GM23338 (cell line): ENCODE results near the gene CHST13. TPM values are rescaled to one million over a fixed set of nuclear protein-coding genes. Genes with fewer than 3 reads are reported as not detected.

Experiments
- ATAC-seq: fragments of 200-7000 bp; cut with Tn5 transposase; 3 replicates; pipeline ENCODE4 v1.9.1; 2020
- DNase-seq: peaks from one replicate; pipeline ENCODE4 v3.0.0-alpha.2; 2015; ENCODE audit warnings: low spot score
- H2AFZ ChIP-seq: fragments of 200-600 bp; sonication (generic); 2 replicates; pipeline ENCODE4 v1.8.0; 2016; ENCODE audit warnings: antibody characterized with exemption, mild to moderate bottlenecking, moderate library complexity
- H3F3A ChIP-seq: fragments of 200-600 bp; sonication (generic); replicated peaks from 2 replicates; pipeline ENCODE4 v1.8.0; 2017; ENCODE audit warnings: antibody characterized with exemption, mixed run types, low read depth
- H3K27ac ChIP-seq: fragments of 200-600 bp; sonication (generic); 2 replicates; pipeline ENCODE4 v1.6.1; 2016; ENCODE audit warnings: low read depth
- H3K27me3 ChIP-seq: fragments of 200-600 bp; sonication (generic); 2 replicates; pipeline ENCODE4 v1.8.0; 2016; ENCODE audit warnings: mild to moderate bottlenecking, mixed run types, moderate library complexity; ENCODE audit not compliant: insufficient read depth
- H3K36me3 ChIP-seq: fragments of 200-600 bp; sonication (generic); 2 replicates; pipeline ENCODE4 v1.8.0; 2016; ENCODE audit warnings: mild to moderate bottlenecking; ENCODE audit not compliant: insufficient read depth
- H3K4me1 ChIP-seq: fragments of 200-600 bp; sonication (generic); 2 replicates; pipeline ENCODE4 v1.8.0; 2016; ENCODE audit warnings: mild to moderate bottlenecking, moderate library complexity; ENCODE audit not compliant: insufficient read depth
- H3K4me2 ChIP-seq: fragments of 200-600 bp; sonication (generic); 2 replicates; pipeline ENCODE4 v1.7.1; 2017; ENCODE audit warnings: mixed run types
- H3K4me3 ChIP-seq: fragments of 200-600 bp; sonication (generic); 2 replicates; pipeline ENCODE4 v1.6.1; 2016; ENCODE audit warnings: mixed run types
- H3K79me2 ChIP-seq: fragments of 200-600 bp; sonication (generic); replicated peaks from 2 replicates; pipeline ENCODE4 v1.8.0; 2017; ENCODE audit warnings: mild to moderate bottlenecking; ENCODE audit not compliant: insufficient read depth
- H3K9me2 ChIP-seq: fragments of 200-600 bp; sonication (generic); 2 replicates; pipeline ENCODE4 v1.8.0; 2017; ENCODE audit not compliant: insufficient read depth
- H4K20me1 ChIP-seq: fragments of 200-600 bp; sonication (generic); replicated peaks from 2 replicates; pipeline ENCODE4 v1.8.0; 2017; ENCODE audit warnings: mild to moderate bottlenecking; ENCODE audit not compliant: insufficient read depth
- H3K27ac Mint-ChIP-seq: 2 replicates; pipeline ENCODE4 v1.8.0; 2020; ENCODE audit warnings: inconsistent platforms, mild to moderate bottlenecking, moderate library complexity, mixed read lengths
- H3K27me3 Mint-ChIP-seq: 3 replicates; pipeline ENCODE4 v1.8.0; 2022; ENCODE audit warnings: low read depth, mild to moderate bottlenecking, moderate library complexity, mixed read lengths, inconsistent platforms; ENCODE audit not compliant: insufficient read depth, poor library complexity
- H3K36me3 Mint-ChIP-seq: 3 replicates; pipeline ENCODE4 v1.8.0; 2021; ENCODE audit warnings: low read depth, mild to moderate bottlenecking, inconsistent platforms, moderate library complexity, mixed read lengths
- H3K4me1 Mint-ChIP-seq: 3 replicates; pipeline ENCODE4 v1.8.0; 2020; ENCODE audit warnings: mild to moderate bottlenecking, inconsistent platforms, mixed read lengths
- H3K4me3 Mint-ChIP-seq: 3 replicates; pipeline ENCODE4 v1.8.0; 2021; ENCODE audit warnings: moderate library complexity, mild to moderate bottlenecking, inconsistent platforms, mixed read lengths
- H3K9me3 Mint-ChIP-seq: 3 replicates; pipeline ENCODE4 v1.8.0; 2020; ENCODE audit warnings: moderate library complexity, mild to moderate bottlenecking, inconsistent platforms, mixed read lengths
- CREB1 ChIP-seq: fragments of 250-450 bp; sonication (Bioruptor Pico); IDR thresholded peaks from 2 replicates; pipeline ENCODE4 v1.5.0; 2020; ENCODE audit warnings: low read depth, mild to moderate bottlenecking, moderate library complexity
- CTCF ChIP-seq, 2 experiments: fragments of 200-600 bp in 1 of 2; sonication (generic) in 1 of 2; conservative IDR thresholded peaks; 2 replicates each; pipeline versions ENCODE4 v1.5.1 to v1.6.1; 2016 to 2017; ENCODE audit warnings: antibody characterized with exemption in 2 of 2, low read depth in 2 of 2, mild to moderate bottlenecking in 2 of 2, moderate library complexity in 1 of 2
- EZH2 ChIP-seq: fragments of 200-600 bp; sonication (generic); IDR thresholded peaks from one replicate; pipeline ENCODE4 v1.8.0; 2017; ENCODE audit warnings: antibody characterized with exemption, mild to moderate bottlenecking, low read depth; ENCODE audit not compliant: unreplicated experiment
- EZH2phosphoT487 ChIP-seq: fragments of 200-600 bp; sonication (generic); IDR thresholded peaks from one replicate; pipeline ENCODE4 v1.8.1; 2018; ENCODE audit warnings: antibody characterized with exemption; ENCODE audit not compliant: unreplicated experiment
- NANOG ChIP-seq: IDR thresholded peaks from 2 replicates; pipeline ENCODE4 v1.6.1; 2016; ENCODE audit warnings: antibody characterized with exemption, borderline replicate concordance
- POLR2AphosphoS5 ChIP-seq: IDR thresholded peaks from 2 replicates; pipeline ENCODE4 v1.6.1; 2016; ENCODE audit warnings: antibody characterized with exemption, low read depth
- REST ChIP-seq: IDR thresholded peaks from one replicate; pipeline ENCODE4 v1.6.1; 2018; ENCODE audit warnings: antibody characterized with exemption; ENCODE audit not compliant: unreplicated experiment
- STAT1 ChIP-seq: IDR thresholded peaks from one replicate; pipeline ENCODE4 v1.6.1; 2016; ENCODE audit warnings: antibody characterized with exemption; ENCODE audit not compliant: unreplicated experiment
- ZNF114 ChIP-seq: fragments of 250-450 bp; sonication (Bioruptor Pico); IDR thresholded peaks from 2 replicates; pipeline ENCODE4 v1.5.0; 2020; ENCODE audit warnings: mild to moderate bottlenecking, moderate library complexity
- ZNF462 ChIP-seq: fragments of 250-450 bp; sonication (Bioruptor Pico); IDR thresholded peaks from 2 replicates; pipeline ENCODE4 v1.5.0; 2020; ENCODE audit warnings: mild to moderate bottlenecking, moderate library complexity
- polyA plus RNA-seq: library from polyadenylated mRNA; unstranded; fragments of >200 nt; fragmentation: Nextera tagmentation; extraction: Ambion mirVana; gene quantifications from 2 replicates; pipeline ENCODE4 v1.2.1, GENCODE V29; 2016
- total RNA-seq: library from RNA; depleted of rRNA; stranded (reverse); fragments of >200 nt; shearing (Covaris generic); gene quantifications from 2 replicates; pipeline ENCODE4 v1.2.3, GENCODE V29; 2014

CHST13 gene
- total and polyA plus RNA-seq, 2 experiments from 2014 or later = 3.7 to 8.4 TPM

GRCh38 chr3:126557761-126558160 lies 33.8 kb downstream of the CHST13 start (continued):
- TF ChIP-seq ZNF462 (CRISPR knock-in tag) (no peak), CREB1 (no peak)

- DNase-seq (no peak), ATAC-seq (peak; percentile 41)
- Histone ChIP-seq H3K4me3 (no peak within 1 kb of the TSS), H3K27me3 (no peaks in the 10 kb centered on the region), H3K9me2 (no peaks in the 10 kb centered on the region), H3K36me3 (no peaks in the 10 kb centered on the region), H3K4me1 (no peaks in the 10 kb centered on the region), H3K79me2 (no peaks in the 10 kb centered on the region), H3K4me2 (no peak within 1 kb of the TSS), H2AFZ (no peak within 1 kb of the TSS), H3F3A (no peaks in the 10 kb centered on the region), H3K27ac (no peak within 1 kb of the TSS), H4K20me1 (no peaks in the 10 kb centered on the region)
- H3K36me3 Mint-ChIP-seq = no peaks in the 10 kb centered on the region
- H3K27ac Mint-ChIP-seq = no peak within 1 kb of the TSS
- peaks cover 3% of the 10 kb centered on the region for H3K27me3 Mint-ChIP-seq
- peaks cover 4% of the 10 kb centered on the region for H3K4me1 Mint-ChIP-seq
- TF ChIP-seq ZNF114 (CRISPR knock-in tag) (no peak), EZH2phosphoT487 (no peak), POLR2AphosphoS5 (no peak), EZH2 (no peak), NANOG (no peak), CTCF (conservative IDR thresholded peaks at IDR 0.05; ENCODE audit: low read depth in 2 of 2) (no peak), STAT1 (no peak), REST (no peak)
- no peak within 1 kb of the TSS for H3K4me3 Mint-ChIP-seq
- no peaks in the 10 kb centered on the region for H3K9me3 Mint-ChIP-seq
Measured at GRCh38 chr3:126558336-126559071, 34.5 kb downstream of the CHST13 start, which contains the start of gene C3orf22. Gene C3orf22 (minus strand): TSS chr3:126558932. CDS start chr3:126553390, 5,542 bp downstream.
